Caco-2 (cell line): ENCODE measurements around the gene SORL1. TPM values are rescaled to one million over a fixed set of nuclear protein-coding genes. Genes with fewer than 3 reads are reported as not detected.

Experiments
- BruUV-seq: library from RNA; stranded (reverse); fragments of 400-500 nt; replicated peaks from 2 replicates; lab custom pipeline; 2021; lab: Mats Ljungman, UMichigan
- CTCF ChIA-PET: fragments of 300-600 bp; sonication (Branson Sonifier 250); formaldehyde crosslinking; loops from one replicate; lab custom pipeline; 2022; ENCODE audit warnings: antibody characterized with exemption; lab: Charles Lee
- POLR2A ChIA-PET: fragments of 300-600 bp; sonication (Branson Sonifier 250); formaldehyde crosslinking; loops from one replicate; lab custom pipeline; 2022; ENCODE audit warnings: antibody characterized with exemption; lab: Charles Lee
- DNase-seq, 2 experiments: peaks; one replicate each; pipeline versions ENCODE4 v3.0.0 to v3.0.0-alpha.2; 2020 to 2022
- H3K27me3 ChIP-seq: replicated peaks from 2 replicates; pipeline ENCODE4 v1.6.0; 2011; ENCODE audit warnings: low read length; ENCODE audit not compliant: control insufficient read depth, insufficient read depth
- H3K36me3 ChIP-seq: 2 replicates; pipeline ENCODE4 v1.5.1; 2011; ENCODE audit warnings: low read length; ENCODE audit not compliant: control insufficient read depth, insufficient read depth
- H3K4me1 ChIP-seq: fragments of 250-450 bp; sonication (Bioruptor Pico); 2 replicates; pipeline ENCODE4 v1.5.1; 2020; ENCODE audit warnings: mild to moderate bottlenecking
- H3K4me3 ChIP-seq: 2 replicates; pipeline ENCODE4 v1.5.1; 2011; ENCODE audit warnings: low read depth, mild to moderate bottlenecking, control low read depth, low read length
- H3K9me3 ChIP-seq: fragments of 250-450 bp; sonication (Bioruptor Pico); 2 replicates; pipeline ENCODE4 v1.5.1; 2020; ENCODE audit warnings: mild to moderate bottlenecking, moderate library complexity
- H3K27ac Mint-ChIP-seq: one replicate; pipeline ENCODE4 v1.8.0; 2022; ENCODE audit warnings: mixed read lengths; ENCODE audit not compliant: unreplicated experiment
- H3K27me3 Mint-ChIP-seq: one replicate; pipeline ENCODE4 v1.8.0; 2022; ENCODE audit warnings: mixed read lengths; ENCODE audit not compliant: insufficient read depth, unreplicated experiment
- H3K36me3 Mint-ChIP-seq: one replicate; pipeline ENCODE4 v1.8.0; 2022; ENCODE audit warnings: mild to moderate bottlenecking, mixed read lengths; ENCODE audit not compliant: insufficient read depth, unreplicated experiment
- H3K4me1 Mint-ChIP-seq: one replicate; pipeline ENCODE4 v1.8.0; 2022; ENCODE audit warnings: low read depth, mixed read lengths; ENCODE audit not compliant: unreplicated experiment
- H3K4me3 Mint-ChIP-seq: one replicate; pipeline ENCODE4 v1.8.0; 2022; ENCODE audit warnings: mild to moderate bottlenecking, moderate library complexity, mixed read lengths; ENCODE audit not compliant: unreplicated experiment
- H3K9me3 Mint-ChIP-seq: one replicate; pipeline ENCODE4 v1.8.0; 2022; ENCODE audit warnings: mixed read lengths; ENCODE audit not compliant: unreplicated experiment
- intact Hi-C: fragments of 100-400 bp; cut with micrococcal nuclease; formaldehyde crosslinking; loops from one replicate; pipeline ENCODE4 v1.10.0; 2022; ENCODE audit not compliant: unreplicated experiment
- total RNA-seq: library from RNA; stranded (reverse); gene quantifications from 2 replicates; pipeline ENCODE4 v1.2.3, GENCODE V29; 2022
- TF ChIP-seq, protein P1 (sequence below), 2 experiments: fragments of 200-600 bp in 1 of 2; IDR thresholded peaks; 1 replicate in 1 of 2; 2 replicates in 1 of 2; pipeline versions ENCODE4 v1.5.1 to v1.8.0; 2011 to 2022; ENCODE audit warnings: antibody characterized with exemption in 1 of 2, control low read depth in 1 of 2, inconsistent platforms in 1 of 2, low read depth in 1 of 2, low read length in 1 of 2, mild to moderate bottlenecking in 1 of 2, moderate library complexity in 1 of 2; ENCODE audit not compliant: insufficient read depth in 1 of 2, severe bottlenecking in 1 of 2, unreplicated experiment in 1 of 2

The SORL1 gene
- total RNA-seq, 1 experiment from 2014 or later, result 26.3 TPM

DNA sequence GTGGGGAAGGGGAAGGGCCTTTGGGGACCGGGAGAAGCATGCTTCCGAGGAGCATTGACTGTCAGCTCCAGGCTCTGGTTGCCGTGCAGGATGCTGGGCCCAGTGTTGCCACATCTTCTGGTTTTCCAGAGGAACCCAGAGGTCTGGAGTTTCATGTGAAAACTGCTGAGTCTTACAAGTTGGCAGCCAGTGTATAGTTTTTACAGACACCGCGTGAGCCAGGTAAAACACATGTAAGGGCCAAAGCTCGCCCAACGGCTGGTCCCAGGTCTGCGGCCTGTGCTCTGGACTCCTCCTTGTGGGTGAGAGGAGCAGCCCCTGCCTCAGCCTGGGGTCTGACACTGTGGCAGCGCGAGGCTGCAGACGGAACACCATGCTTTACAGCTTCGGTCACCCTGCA lies 19.1 kb downstream of the SORL1 start:
- POLR2A ChIA-PET, result no interaction called here
- BruUV-seq, result no TSS peak
- Mint-ChIP-seq H3K36me3 (no peaks in the 10 kb centered on the region), H3K4me3 (no peak overlapping the region), H3K4me1 (peaks cover 14% of the 10 kb centered on the region), H3K27me3 (no peaks in the 10 kb centered on the region), H3K9me3 (no peaks in the 10 kb centered on the region), H3K27ac (no peak overlapping the region)
- CTCF ChIA-PET, result no interaction called here
- Histone ChIP-seq H3K36me3 (no peaks in the 10 kb centered on the region), H3K4me1 (peaks cover 23% of the 10 kb centered on the region), H3K27me3 (no peaks in the 10 kb centered on the region), H3K4me3 (no peak overlapping the region), H3K9me3 (no peaks in the 10 kb centered on the region)
- no peak for DNase-seq
- TF ChIP-seq, protein P1, sequence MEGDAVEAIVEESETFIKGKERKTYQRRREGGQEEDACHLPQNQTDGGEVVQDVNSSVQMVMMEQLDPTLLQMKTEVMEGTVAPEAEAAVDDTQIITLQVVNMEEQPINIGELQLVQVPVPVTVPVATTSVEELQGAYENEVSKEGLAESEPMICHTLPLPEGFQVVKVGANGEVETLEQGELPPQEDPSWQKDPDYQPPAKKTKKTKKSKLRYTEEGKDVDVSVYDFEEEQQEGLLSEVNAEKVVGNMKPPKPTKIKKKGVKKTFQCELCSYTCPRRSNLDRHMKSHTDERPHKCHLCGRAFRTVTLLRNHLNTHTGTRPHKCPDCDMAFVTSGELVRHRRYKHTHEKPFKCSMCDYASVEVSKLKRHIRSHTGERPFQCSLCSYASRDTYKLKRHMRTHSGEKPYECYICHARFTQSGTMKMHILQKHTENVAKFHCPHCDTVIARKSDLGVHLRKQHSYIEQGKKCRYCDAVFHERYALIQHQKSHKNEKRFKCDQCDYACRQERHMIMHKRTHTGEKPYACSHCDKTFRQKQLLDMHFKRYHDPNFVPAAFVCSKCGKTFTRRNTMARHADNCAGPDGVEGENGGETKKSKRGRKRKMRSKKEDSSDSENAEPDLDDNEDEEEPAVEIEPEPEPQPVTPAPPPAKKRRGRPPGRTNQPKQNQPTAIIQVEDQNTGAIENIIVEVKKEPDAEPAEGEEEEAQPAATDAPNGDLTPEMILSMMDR (IDR thresholded peaks at IDR 0.05; ENCODE audit: insufficient read depth in 1 of 2, low read depth in 1 of 2, low read length in 1 of 2, severe bottlenecking in 1 of 2, unreplicated experiment in 1 of 2), result no peak
- intact Hi-C loops, result no loop called here

- no peak overlapping the region for H3K27ac Mint-ChIP-seq
- Histone ChIP-seq H3K4me3 (no peak overlapping the region), H3K9me3 (no peaks in the 10 kb centered on the region), H3K36me3 (no peaks in the 10 kb centered on the region), H3K4me1 (peaks cover 15% of the 10 kb centered on the region), H3K27me3 (no peaks in the 10 kb centered on the region)
- no peaks in the 10 kb centered on the region for H3K9me3 Mint-ChIP-seq
- intact Hi-C loops, result no loop called here
- ChIA-PET CTCF (no interaction called here), POLR2A (no interaction called here)
- DNase-seq, result no peak
- peaks cover 2% of the 10 kb centered on the region for H3K36me3 Mint-ChIP-seq
- H3K27me3 Mint-ChIP-seq, result no peaks in the 10 kb centered on the region
- BruUV-seq, result no TSS peak
- TF ChIP-seq, protein P1 (IDR thresholded peaks at IDR 0.05; ENCODE audit: insufficient read depth in 1 of 2, low read depth in 1 of 2, low read length in 1 of 2, severe bottlenecking in 1 of 2, unreplicated experiment in 1 of 2), result no peak
- H3K4me3 Mint-ChIP-seq, result no peak overlapping the region
- peaks cover 9% of the 10 kb centered on the region for H3K4me1 Mint-ChIP-seq
These were observed 20.2 kb downstream of the SORL1 start for GRCh38 chr11:121472312-121472711.

- TF ChIP-seq, protein P1 (IDR thresholded peaks at IDR 0.05; ENCODE audit: insufficient read depth in 1 of 2, low read depth in 1 of 2, low read length in 1 of 2, severe bottlenecking in 1 of 2, unreplicated experiment in 1 of 2), result no peak
- DNase-seq, result no peak
- intact Hi-C loops, result no loop called here
- H3K4me3 Mint-ChIP-seq, result no peak overlapping the region
- H3K36me3 ChIP-seq, result no peaks in the 10 kb centered on the region
- no peaks in the 10 kb centered on the region for H3K9me3 ChIP-seq
- no peaks in the 10 kb centered on the region for H3K9me3 Mint-ChIP-seq
- H3K4me1 Mint-ChIP-seq, result peaks cover 3% of the 10 kb centered on the region
- CTCF ChIA-PET, result no interaction called here
- peaks cover 9% of the 10 kb centered on the region for H3K4me1 ChIP-seq
- no TSS peak for BruUV-seq
- no peaks in the 10 kb centered on the region for H3K27me3 ChIP-seq
- peaks cover 5% of the 10 kb centered on the region for H3K36me3 Mint-ChIP-seq
- no peak overlapping the region for H3K27ac Mint-ChIP-seq
- POLR2A ChIA-PET, result no interaction called here
- H3K4me3 ChIP-seq, result no peak overlapping the region
- H3K27me3 Mint-ChIP-seq, result no peaks in the 10 kb centered on the region
These were observed 21.1 kb downstream of the SORL1 start for GRCh38 chr11:121473064-121473777.
